ENCODE data around the gene PRB4. TPM values are rescaled to one million over a fixed set of nuclear protein-coding genes. Genes with fewer than 3 reads are reported as not detected.

Gene PRB4
- total RNA-seq, 2 experiments from 2014 or later, result not detected

Other genes starting within 250 kb of the PRB4 start
- gene TAS2R46, start 248.1 kb downstream of the PRB4 start, total RNA-seq, result 1 to 10 TPM; 1.4 to 1.5 TPM
- 1 to 10 TPM in 1 of 2 experiments, under 1 TPM in 1; 0.73 to 1.1 TPM for gene TAS2R43, start 218.1 kb downstream of the PRB4 start, total RNA-seq
- gene TAS2R30, start 175.8 kb downstream of the PRB4 start, total RNA-seq, result 1 to 10 TPM; 3.2 to 3.5 TPM
- 1 to 10 TPM; 8.9 to 9.5 TPM for gene SMIM10L1, start 139.2 kb downstream of the PRB4 start, total RNA-seq
- not detected for gene TAS2R42, start 123.5 kb downstream of the PRB4 start, total RNA-seq
- gene PRB3, start 40.7 kb downstream of the PRB4 start, total RNA-seq, result not detected
- gene PRB2, start 85.1 kb upstream of the PRB4 start, total RNA-seq, result not detected

Measured in activated CD8-positive, alpha-beta T cell treated with anti-CD3 and anti-CD28 coated beads, Interleukin-2, amount 10 ng/mL, durations not matched to agents 7 days and 5 days (primary cell).